Stimulated activated CD4-positive, alpha-beta T cell treated with anti-CD3 and anti-CD28 coated beads, TNF-alpha, amount 100 ng/mL, for 1 hour (primary cell): Measurements from ENCODE around the gene RNF215.

Source experiments
- DNase-seq, 3 donors: peaks; one replicate each; pipeline ENCODE4 v3.0.0-alpha.2; 2020; ENCODE audit warnings: low read depth in 3 of 3, low spot score in 1 of 3

RNF215 gene

GRCh38 chr22:30397656-30398635, 10.7 kb upstream of the RNF215 start:
- no peak for DNase-seq

DNA sequence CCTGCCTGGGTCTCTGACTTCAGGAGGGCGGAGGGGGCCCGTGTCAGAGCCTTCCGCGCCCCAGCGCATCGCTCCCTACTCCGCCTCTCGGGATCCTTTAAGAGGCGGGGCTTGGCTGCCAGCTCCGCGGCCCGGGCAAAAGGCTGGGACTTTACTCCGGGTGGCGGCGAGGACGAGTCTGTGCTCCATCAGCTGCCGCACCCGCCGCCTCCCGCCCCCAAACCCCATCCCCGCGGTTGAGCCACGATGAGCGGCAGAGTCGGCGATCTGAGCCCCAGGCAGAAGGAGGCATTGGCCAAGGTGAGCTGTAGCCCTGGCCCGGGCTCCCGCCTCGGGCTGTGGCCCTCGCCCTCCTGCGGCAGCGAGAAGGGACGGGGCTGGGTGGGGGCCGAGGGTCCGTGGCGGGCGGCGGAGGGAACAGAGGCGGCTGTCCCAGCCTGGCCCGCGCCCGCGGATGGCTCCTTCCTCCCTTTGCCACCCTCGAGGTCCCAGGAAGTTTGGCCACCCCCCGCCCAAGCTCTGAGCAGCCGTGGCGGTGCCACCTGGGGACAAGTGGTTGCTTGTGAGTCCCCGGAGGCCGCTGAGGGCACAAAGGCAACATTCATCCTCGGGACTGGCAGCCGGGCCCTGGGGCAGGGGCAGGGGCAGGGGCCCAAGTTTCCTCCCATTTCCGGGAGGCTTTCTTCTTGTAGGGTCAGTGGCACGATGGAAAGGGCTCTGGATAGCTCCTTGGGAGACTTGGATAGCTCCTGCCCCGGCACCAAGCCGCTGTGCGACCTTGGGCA, 9.9 kb upstream of the RNF215 start, which contains the start of gene SEC14L2:
SEC14L2 (plus strand) TSS at position 148 of the 785 bp plus-strand sequence; CDS start at position 247, 99 bp downstream.
- DNase-seq = peak; percentile 12 to 53 (median 24)

GRCh38 chr22:30393885-30394284, 6.7 kb upstream of the RNF215 start:
- no peak for DNase-seq

GRCh38 chr22:30393322-30393680, 6.1 kb upstream of the RNF215 start:
- DNase-seq = no peak

GRCh38 chr22:30392661-30393321, 5.6 kb upstream of the RNF215 start:
- DNase-seq = no peak

GRCh38 chr22:30390974-30391691, 3.9 kb upstream of the RNF215 start:
- peak; percentile 51 to 65 (median 56) for DNase-seq

GRCh38 chr22:30386608-30386959, 627 bp downstream of the RNF215 start:
- DNase-seq = no peak

DNA sequence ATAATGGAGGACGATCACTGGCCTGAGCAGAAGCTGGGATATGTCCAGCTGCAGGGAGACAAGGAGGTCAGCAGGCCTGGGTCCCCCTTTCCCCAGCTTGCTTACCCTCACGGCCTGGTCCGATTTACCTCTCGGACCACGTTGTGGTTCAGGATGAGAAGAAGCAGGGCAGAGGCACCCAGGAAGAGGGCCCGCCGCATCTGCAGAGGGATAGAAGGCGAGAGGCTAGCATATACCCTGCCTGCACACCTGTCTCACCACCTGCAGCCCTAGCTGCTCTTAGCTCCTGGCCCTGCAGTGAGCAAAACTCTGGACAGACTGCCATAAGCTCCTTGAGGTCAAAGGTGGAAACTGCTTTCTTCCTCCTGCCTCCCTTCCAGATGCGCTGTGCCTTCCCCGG, 1.3 kb downstream of the RNF215 start:
- DNase-seq = no peak

DNA sequence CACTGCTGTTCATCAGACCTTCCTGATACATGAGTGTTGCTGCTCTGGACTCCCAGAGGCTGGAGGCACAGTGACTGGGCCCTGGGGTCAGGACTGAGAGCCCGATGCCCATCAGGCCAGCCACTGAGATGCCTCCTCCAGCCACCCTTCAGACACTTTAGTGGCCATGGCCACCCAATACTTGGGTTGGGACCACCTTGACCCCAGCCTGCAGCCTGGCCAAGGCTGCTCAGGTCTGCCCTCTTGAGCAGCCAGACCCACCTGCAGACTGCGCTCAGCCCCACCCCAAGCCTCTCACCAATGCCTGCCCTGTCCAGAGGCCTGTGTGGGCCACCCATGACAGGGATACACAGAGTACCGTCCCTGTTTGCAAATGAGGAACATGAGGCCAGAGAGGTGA, 4.2 kb downstream of the RNF215 start:
- DNase-seq = no peak

DNA sequence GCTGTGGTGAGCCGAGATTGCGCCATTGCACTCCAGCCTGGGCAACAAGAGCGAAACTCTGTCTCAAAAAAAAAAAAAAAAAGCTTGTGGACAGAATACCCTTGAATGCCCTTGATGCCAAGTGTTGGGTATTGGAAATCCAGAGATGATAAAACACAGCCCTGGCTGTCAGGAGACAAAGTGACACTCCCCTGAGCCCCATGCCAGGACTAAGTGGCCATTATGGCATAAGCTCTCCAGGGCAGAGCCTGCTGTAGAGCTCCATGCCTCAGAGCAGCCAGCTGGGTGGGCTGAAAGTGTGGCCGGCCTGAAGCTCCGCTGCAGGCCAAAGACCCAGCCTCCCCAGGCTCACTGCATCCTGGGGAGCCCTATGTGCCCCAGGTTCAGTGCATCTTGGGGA, 4.9 kb downstream of the RNF215 start:
- no peak for DNase-seq

GRCh38 chr22:30381264-30381663, 5.9 kb downstream of the RNF215 start:
- no peak for DNase-seq

DNA sequence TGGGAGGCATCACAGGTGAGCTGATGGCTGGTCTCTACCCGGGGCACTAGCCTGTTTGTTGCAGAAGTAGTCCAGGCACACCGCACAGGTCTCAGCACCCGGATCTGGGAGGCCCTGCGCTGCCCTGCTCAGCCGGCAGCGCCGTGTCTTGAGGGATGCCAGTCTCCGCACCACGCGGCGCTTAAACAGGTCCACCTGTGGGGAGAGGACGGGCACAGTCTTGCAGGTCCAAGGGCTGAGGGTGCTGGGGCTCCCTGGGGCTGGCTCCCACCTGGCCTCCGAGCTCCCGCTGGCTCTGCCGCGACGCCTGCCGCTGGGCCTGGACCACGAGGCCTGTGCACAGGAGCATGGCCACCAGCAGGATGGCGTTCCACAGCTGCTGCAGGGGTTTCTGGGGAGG, 7.2 kb downstream of the RNF215 start:
- DNase-seq = no peak

- DNase-seq = no peak
Observed at GRCh38 chr22:30375312-30375849, 11.8 kb downstream of the RNF215 start.

DNA sequence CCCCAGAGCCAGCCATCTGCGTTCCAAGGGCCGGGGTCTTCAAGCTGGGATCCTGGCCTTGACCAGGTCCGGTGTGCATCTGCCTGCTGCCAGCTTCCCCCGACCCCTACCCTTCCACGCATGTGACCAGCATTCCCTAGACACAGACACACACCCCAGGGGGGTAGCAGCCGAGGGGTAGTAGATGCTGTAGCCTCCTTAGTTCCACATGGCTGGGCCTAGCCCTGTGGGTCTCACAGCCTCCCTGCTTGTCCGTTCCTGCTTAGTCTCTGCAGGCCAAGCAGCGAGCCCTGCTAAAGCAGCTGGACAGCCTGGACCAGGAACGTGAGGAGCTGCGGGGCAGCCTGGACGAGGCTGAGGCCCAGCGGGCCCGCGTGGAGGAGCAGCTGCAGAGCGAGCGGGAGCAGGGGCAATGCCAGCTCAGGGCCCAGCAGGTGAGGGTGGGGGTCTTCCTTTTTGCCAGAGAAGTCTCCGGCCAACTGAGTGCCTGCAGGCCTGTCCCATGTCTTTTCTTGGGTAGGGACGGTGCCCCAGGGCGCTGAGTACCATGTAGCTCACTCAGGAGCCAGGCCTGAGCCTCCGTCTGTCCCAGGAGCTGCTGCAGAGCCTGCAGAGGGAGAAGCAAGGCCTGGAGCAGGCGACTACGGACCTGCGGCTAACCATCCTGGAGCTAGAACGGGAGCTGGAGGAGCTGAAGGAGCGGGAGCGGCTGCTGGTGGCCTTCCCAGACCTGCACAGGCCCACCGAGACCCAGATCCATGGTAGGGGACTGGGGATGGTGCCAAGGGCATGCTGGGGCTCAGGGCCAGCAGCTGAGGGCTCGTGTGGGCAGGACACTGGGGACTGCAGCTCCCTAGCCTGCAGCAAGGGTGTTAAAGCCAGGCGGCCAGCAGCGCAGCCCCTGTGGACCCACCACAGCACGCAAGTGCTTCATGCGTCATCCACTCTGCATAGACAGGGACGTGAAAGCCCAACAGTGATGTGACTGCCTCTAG, 13.6 kb downstream of the RNF215 start:
- no peak for DNase-seq

DNA sequence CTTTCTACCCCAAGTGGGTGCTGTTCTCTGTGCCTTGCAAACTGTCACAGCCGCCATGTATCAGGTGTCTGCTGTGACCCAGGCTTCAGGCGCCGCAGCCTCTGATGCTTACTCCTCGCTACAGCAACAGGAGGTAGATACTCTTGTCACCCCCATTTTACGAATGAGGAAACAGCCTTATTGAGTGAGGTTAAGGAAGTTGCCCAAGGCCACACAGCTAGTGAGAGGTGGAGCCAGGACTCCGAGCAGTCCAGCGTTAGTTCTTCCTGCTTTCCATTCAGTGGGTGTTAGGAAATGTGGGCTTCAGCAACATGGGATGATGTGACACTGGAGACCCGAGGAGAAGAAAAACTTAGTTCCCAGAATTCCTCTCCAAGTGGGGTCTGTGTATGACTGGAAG, 14.3 kb downstream of the RNF215 start:
- no peak for DNase-seq

GRCh38 chr22:30371981-30372380, 15.2 kb downstream of the RNF215 start:
- no peak for DNase-seq

- DNase-seq = no peak
Observed at GRCh38 chr22:30371321-30371720, 15.9 kb downstream of the RNF215 start.

DNA sequence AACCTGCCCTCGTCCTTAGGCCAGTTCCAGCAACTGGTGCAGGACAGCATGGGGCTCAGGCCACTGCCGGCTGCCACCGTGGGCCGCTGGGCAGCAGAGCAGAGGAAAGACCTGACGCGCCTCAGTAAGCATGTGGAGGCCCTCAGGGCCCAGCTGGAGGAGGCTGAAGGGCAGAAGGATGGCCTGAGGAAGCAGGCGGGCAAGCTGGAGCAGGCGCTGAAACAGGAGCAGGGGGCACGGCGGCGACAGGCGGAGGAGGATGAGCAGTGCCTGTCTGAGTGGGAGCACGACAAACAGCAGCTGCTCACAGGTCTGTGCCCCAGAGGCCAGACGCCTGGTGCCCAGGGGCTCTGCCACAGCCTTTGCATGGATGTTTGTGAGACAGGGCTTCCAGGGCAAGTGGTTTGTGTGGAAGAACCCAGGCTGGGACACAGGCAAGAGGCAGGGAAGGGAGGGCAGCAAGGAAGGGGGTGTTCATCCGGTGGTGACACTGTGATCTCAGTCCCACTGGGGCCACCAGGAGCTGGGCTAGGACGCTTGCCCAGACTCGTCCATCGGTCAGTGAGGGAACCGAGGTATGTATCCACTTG, 16.5 kb downstream of the RNF215 start:
- no peak for DNase-seq

- DNase-seq = no peak
Observed at GRCh38 chr22:30368420-30368819, 18.8 kb downstream of the RNF215 start.
